ENCODE results near the gene SGK2. TPM values are rescaled to one million over a fixed set of nuclear protein-coding genes. Genes with fewer than 3 reads are reported as not detected.

The SGK2 gene
- total and polyA plus RNA-seq, 2 experiments from 2014 or later: 0.42 TPM; not detected in 1

GRCh38 chr20:43528258-43528875, 30.5 kb upstream of the SGK2 start:
- H3K27ac Mint-ChIP-seq: no peak overlapping the region
- no peak overlapping the region for H3K27ac ChIP-seq (ENCODE audit: low read depth)
- TF ChIP-seq EZH2phosphoT487 (IDR thresholded peaks at IDR 0.05; ENCODE audit: unreplicated experiment) (no peak), REST (IDR thresholded peaks at IDR 0.05; ENCODE audit: unreplicated experiment) (no peak), ZNF114 (CRISPR knock-in tag; IDR thresholded peaks at IDR 0.05) (no peak), CREB1 (CRISPR knock-in tag; IDR thresholded peaks at IDR 0.05; ENCODE audit: low read depth) (no peak), ZNF462 (CRISPR knock-in tag; IDR thresholded peaks at IDR 0.05) (no peak), CTCF (conservative IDR thresholded peaks at IDR 0.05; ENCODE audit: low read depth in 2 of 2) (no peak), JUNB (IDR thresholded peaks at IDR 0.05; ENCODE audit: unreplicated experiment) (no peak), STAT1 (IDR thresholded peaks at IDR 0.05; ENCODE audit: unreplicated experiment) (no peak), EZH2 (IDR thresholded peaks at IDR 0.05; ENCODE audit: low read depth, unreplicated experiment) (no peak), ZNF331 (CRISPR knock-in tag; IDR thresholded peaks at IDR 0.05; ENCODE audit: low read depth) (no peak), POLR2AphosphoS5 (IDR thresholded peaks at IDR 0.05; ENCODE audit: low read depth) (no peak), NANOG (IDR thresholded peaks at IDR 0.05; ENCODE audit: borderline replicate concordance) (no peak)
- TF ChIP-seq, protein P1, sequence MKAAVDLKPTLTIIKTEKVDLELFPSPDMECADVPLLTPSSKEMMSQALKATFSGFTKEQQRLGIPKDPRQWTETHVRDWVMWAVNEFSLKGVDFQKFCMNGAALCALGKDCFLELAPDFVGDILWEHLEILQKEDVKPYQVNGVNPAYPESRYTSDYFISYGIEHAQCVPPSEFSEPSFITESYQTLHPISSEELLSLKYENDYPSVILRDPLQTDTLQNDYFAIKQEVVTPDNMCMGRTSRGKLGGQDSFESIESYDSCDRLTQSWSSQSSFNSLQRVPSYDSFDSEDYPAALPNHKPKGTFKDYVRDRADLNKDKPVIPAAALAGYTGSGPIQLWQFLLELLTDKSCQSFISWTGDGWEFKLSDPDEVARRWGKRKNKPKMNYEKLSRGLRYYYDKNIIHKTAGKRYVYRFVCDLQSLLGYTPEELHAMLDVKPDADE (IDR thresholded peaks at IDR 0.05): no peak
- H3K4me1 Mint-ChIP-seq: no peaks in the 10 kb centered on the region
- H2AFZ ChIP-seq: no peak overlapping the region
- no peaks in the 10 kb centered on the region for H3K4me1 ChIP-seq (ENCODE audit: insufficient read depth)
- H3K27me3 Mint-ChIP-seq (ENCODE audit: insufficient read depth, low read depth, poor library complexity): peaks cover 1% of the 10 kb centered on the region
- no peaks in the 10 kb centered on the region for H3K79me2 ChIP-seq (replicated peaks; ENCODE audit: insufficient read depth)
- H3K4me2 ChIP-seq: no peak overlapping the region
- ATAC-seq (no peak), DNase-seq (ENCODE audit: low spot score) (no peak)
- H3K27me3 ChIP-seq (ENCODE audit: insufficient read depth): no peaks in the 10 kb centered on the region
- no peaks in the 10 kb centered on the region for H3F3A ChIP-seq (replicated peaks; ENCODE audit: low read depth)
- no peaks in the 10 kb centered on the region for H3K36me3 ChIP-seq (ENCODE audit: insufficient read depth)
- no peaks in the 10 kb centered on the region; the same call in 1 of the 3 replicates for H3K9me3 Mint-ChIP-seq
- H3K4me3 Mint-ChIP-seq: no peak overlapping the region
- H3K36me3 Mint-ChIP-seq (ENCODE audit: low read depth): no peaks in the 10 kb centered on the region; the same call in 2 of the 3 replicates
- H3K9me2 ChIP-seq (ENCODE audit: insufficient read depth): no peaks in the 10 kb centered on the region
- no peaks in the 10 kb centered on the region for H4K20me1 ChIP-seq (replicated peaks; ENCODE audit: insufficient read depth)
- no peak overlapping the region for H3K4me3 ChIP-seq

Measured in GM23338 (cell line).